ENCODE results near the gene ARHGAP26. TPM values are rescaled to one million over a fixed set of nuclear protein-coding genes. Genes with fewer than 3 reads are reported as not detected.

The ARHGAP26 gene
- total and polyA plus RNA-seq, 4 donors, result 1.8 to 16.7 (median 4.1) TPM

DNA sequence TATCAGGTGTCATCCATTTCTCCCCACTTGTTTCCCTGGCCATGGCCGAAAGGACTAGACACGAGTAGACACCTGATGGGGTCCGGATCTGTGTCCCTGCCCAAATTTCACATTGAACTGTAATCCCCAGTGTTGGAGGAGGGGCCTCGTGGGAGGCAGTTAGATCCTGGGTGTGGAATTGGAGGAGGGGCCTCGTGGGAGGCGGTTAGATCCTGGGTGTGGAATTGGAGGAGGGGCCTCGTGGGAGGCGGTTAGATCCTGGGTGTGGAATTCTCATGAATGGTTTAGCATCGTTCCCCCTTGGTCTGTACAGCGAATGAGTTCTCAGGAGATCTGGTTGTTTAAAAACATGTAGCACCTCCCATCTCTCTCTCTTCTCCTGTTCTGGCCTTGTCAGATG, 467.5 kb downstream of the ARHGAP26 start:
- no peak overlapping the region for H3K4me3 ChIP-seq (ENCODE audit: low read depth in 1 of 3, low read length in 3 of 3)
- no peaks in the 10 kb centered on the region for H3K27me3 ChIP-seq (ENCODE audit: control insufficient read depth in 4 of 4, insufficient read depth in 4 of 4, low read length in 3 of 4)
- WGBS, result 96% methylated on average over 10 of the region's 10 CpGs
- H3K9me3 ChIP-seq (ENCODE audit: control insufficient read depth in 4 of 4, low read length in 3 of 4), result no peaks in the 10 kb centered on the region
- peaks cover 9 to 23% (median 16%) of the 10 kb centered on the region in 4 donors for H3K4me1 ChIP-seq (ENCODE audit: control insufficient read depth in 4 of 4, insufficient read depth in 4 of 4, low read length in 3 of 4)
- DNase-seq (ENCODE audit: low spot score), result no peak
- H3K9ac ChIP-seq (ENCODE audit: low read depth in 1 of 2, low read length in 2 of 2), result no peak overlapping the region
- TF ChIP-seq GABPA (IDR thresholded peaks at IDR 0.05 in 1 of 2, conservative IDR thresholded peaks at IDR 0.05 in 1 of 2) (no peak), JUND (IDR thresholded peaks at IDR 0.05) (no peak), SP1 (IDR thresholded peaks at IDR 0.05) (no peak), MAX (IDR thresholded peaks at IDR 0.05) (no peak), ATF3 (IDR thresholded peaks at IDR 0.05) (no peak), CTCF (IDR thresholded peaks at IDR 0.05; ENCODE audit: low read depth, low read length, missing input control) (no peak), YY1 (IDR thresholded peaks at IDR 0.05) (no peak), FOXA2 (IDR thresholded peaks at IDR 0.05) (no peak), HNF4G (IDR thresholded peaks at IDR 0.05) (no peak)
- TF ChIP-seq, protein P1, sequence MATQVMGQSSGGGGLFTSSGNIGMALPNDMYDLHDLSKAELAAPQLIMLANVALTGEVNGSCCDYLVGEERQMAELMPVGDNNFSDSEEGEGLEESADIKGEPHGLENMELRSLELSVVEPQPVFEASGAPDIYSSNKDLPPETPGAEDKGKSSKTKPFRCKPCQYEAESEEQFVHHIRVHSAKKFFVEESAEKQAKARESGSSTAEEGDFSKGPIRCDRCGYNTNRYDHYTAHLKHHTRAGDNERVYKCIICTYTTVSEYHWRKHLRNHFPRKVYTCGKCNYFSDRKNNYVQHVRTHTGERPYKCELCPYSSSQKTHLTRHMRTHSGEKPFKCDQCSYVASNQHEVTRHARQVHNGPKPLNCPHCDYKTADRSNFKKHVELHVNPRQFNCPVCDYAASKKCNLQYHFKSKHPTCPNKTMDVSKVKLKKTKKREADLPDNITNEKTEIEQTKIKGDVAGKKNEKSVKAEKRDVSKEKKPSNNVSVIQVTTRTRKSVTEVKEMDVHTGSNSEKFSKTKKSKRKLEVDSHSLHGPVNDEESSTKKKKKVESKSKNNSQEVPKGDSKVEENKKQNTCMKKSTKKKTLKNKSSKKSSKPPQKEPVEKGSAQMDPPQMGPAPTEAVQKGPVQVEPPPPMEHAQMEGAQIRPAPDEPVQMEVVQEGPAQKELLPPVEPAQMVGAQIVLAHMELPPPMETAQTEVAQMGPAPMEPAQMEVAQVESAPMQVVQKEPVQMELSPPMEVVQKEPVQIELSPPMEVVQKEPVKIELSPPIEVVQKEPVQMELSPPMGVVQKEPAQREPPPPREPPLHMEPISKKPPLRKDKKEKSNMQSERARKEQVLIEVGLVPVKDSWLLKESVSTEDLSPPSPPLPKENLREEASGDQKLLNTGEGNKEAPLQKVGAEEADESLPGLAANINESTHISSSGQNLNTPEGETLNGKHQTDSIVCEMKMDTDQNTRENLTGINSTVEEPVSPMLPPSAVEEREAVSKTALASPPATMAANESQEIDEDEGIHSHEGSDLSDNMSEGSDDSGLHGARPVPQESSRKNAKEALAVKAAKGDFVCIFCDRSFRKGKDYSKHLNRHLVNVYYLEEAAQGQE (IDR thresholded peaks at IDR 0.05), result no peak
- TF ChIP-seq, protein P2, sequence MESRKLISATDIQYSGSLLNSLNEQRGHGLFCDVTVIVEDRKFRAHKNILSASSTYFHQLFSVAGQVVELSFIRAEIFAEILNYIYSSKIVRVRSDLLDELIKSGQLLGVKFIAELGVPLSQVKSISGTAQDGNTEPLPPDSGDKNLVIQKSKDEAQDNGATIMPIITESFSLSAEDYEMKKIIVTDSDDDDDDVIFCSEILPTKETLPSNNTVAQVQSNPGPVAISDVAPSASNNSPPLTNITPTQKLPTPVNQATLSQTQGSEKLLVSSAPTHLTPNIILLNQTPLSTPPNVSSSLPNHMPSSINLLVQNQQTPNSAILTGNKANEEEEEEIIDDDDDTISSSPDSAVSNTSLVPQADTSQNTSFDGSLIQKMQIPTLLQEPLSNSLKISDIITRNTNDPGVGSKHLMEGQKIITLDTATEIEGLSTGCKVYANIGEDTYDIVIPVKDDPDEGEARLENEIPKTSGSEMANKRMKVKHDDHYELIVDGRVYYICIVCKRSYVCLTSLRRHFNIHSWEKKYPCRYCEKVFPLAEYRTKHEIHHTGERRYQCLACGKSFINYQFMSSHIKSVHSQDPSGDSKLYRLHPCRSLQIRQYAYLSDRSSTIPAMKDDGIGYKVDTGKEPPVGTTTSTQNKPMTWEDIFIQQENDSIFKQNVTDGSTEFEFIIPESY (IDR thresholded peaks at IDR 0.05), result no peak
- no peak overlapping the region for H3K27ac ChIP-seq (ENCODE audit: low read depth in 1 of 2, low read length in 2 of 2)
- no peaks in the 10 kb centered on the region for H3K36me3 ChIP-seq (ENCODE audit: control insufficient read depth in 4 of 4, insufficient read depth in 3 of 4, low read depth in 1 of 4, low read length in 3 of 4)

GRCh38 chr5:143238620-143239019, 468.4 kb downstream of the ARHGAP26 start:
- Histone ChIP-seq H3K4me1 (ENCODE audit: control insufficient read depth in 4 of 4, insufficient read depth in 4 of 4, low read length in 3 of 4) (peaks cover 5 to 17% (median 11%) of the 10 kb centered on the region in 4 donors), H3K9ac (ENCODE audit: low read depth in 1 of 2, low read length in 2 of 2) (no peak overlapping the region), H3K27ac (ENCODE audit: low read depth in 1 of 2, low read length in 2 of 2) (no peak overlapping the region), H3K4me3 (ENCODE audit: low read depth in 1 of 3, low read length in 3 of 3) (no peak overlapping the region), H3K9me3 (ENCODE audit: control insufficient read depth in 4 of 4, low read length in 3 of 4) (no peaks in the 10 kb centered on the region), H3K27me3 (ENCODE audit: control insufficient read depth in 4 of 4, insufficient read depth in 4 of 4, low read length in 3 of 4) (no peaks in the 10 kb centered on the region), H3K36me3 (ENCODE audit: control insufficient read depth in 4 of 4, insufficient read depth in 3 of 4, low read depth in 1 of 4, low read length in 3 of 4) (no peaks in the 10 kb centered on the region)
- DNase-seq (ENCODE audit: low spot score), result no peak
- WGBS, result 99% methylated on average over 2 of the region's 2 CpGs
- no peak for TF ChIP-seq HNF4A (conservative IDR thresholded peaks at IDR 0.05)
- no peak for TF ChIP-seq EGR1 (IDR thresholded peaks at IDR 0.05; ENCODE audit: low read depth in 2 of 2)
- TF ChIP-seq RAD21 (IDR thresholded peaks at IDR 0.05), result no peak
- TF ChIP-seq HNF4G (IDR thresholded peaks at IDR 0.05), result no peak
- TF ChIP-seq CTCF (IDR thresholded peaks at IDR 0.05; ENCODE audit: low read depth, low read length, missing input control), result no peak
- no peak for TF ChIP-seq YY1 (IDR thresholded peaks at IDR 0.05)
- no peak for TF ChIP-seq FOXA1 (IDR thresholded peaks at IDR 0.05)
- TF ChIP-seq, protein P1 (IDR thresholded peaks at IDR 0.05), result no peak
- TF ChIP-seq RXRA (IDR thresholded peaks at IDR 0.05), result no peak
- TF ChIP-seq GABPA (IDR thresholded peaks at IDR 0.05 in 1 of 2, conservative IDR thresholded peaks at IDR 0.05 in 1 of 2), result no peak

All from liver (tissue), 9 donors.